SK-N-SH treated with all-trans-retinoic acid at 6 μM for 48 hours (cell line): ENCODE results near the gene AR.
"Not testable (repeated sequence)": the region's sequence is repeated elsewhere in the genome, so short reads cannot be mapped to it uniquely, and the experiment has no call there.

Experiments used
- CSDC2 ChIP-seq: fragments of 250-450 bp; sonication (Bioruptor Pico); IDR thresholded peaks from 2 replicates; pipeline ENCODE4 v1.5.0; 2020; ENCODE audit warnings: mild to moderate bottlenecking, moderate library complexity
- GLIS3 ChIP-seq: fragments of 250-450 bp; sonication (Bioruptor Pico); IDR thresholded peaks from 2 replicates; pipeline ENCODE4 v1.5.0; 2020; ENCODE audit warnings: mild to moderate bottlenecking, moderate library complexity
- ISL1 ChIP-seq: fragments of 250-450 bp; sonication (Bioruptor Pico); IDR thresholded peaks from 2 replicates; pipeline ENCODE4 v2.1.2; 2022; ENCODE audit warnings: mild to moderate bottlenecking, moderate library complexity
- POU6F1 ChIP-seq: fragments of 250-450 bp; sonication (Bioruptor Pico); IDR thresholded peaks from 2 replicates; pipeline ENCODE4 v1.8.0; 2021; ENCODE audit warnings: low read depth, mild to moderate bottlenecking, moderate library complexity, borderline replicate concordance
- PPARA ChIP-seq: fragments of 250-450 bp; sonication (Bioruptor Pico); IDR thresholded peaks from 2 replicates; pipeline ENCODE4 v1.5.0; 2020; ENCODE audit warnings: mild to moderate bottlenecking, borderline replicate concordance
- TCF4 ChIP-seq: fragments of 250-450 bp; sonication (Bioruptor Pico); IDR thresholded peaks from 2 replicates; pipeline ENCODE4 v1.8.0; 2021; ENCODE audit warnings: mild to moderate bottlenecking, moderate library complexity, borderline replicate concordance
- TOX ChIP-seq: fragments of 250-450 bp; sonication (Bioruptor Pico); IDR thresholded peaks from 2 replicates; pipeline ENCODE4 v1.8.0; 2021; ENCODE audit warnings: mild to moderate bottlenecking, moderate library complexity, borderline replicate concordance
- ZFP3 ChIP-seq: fragments of 250-450 bp; sonication (Bioruptor Pico); IDR thresholded peaks from 2 replicates; pipeline ENCODE4 v1.5.0; 2020; ENCODE audit warnings: mild to moderate bottlenecking, moderate library complexity
- ZNF70 ChIP-seq: fragments of 450-650 bp; formaldehyde crosslinking; IDR thresholded peaks from 2 replicates; pipeline ENCODE4 v1.5.0; 2020; ENCODE audit warnings: mild to moderate bottlenecking, moderate library complexity
- TF ChIP-seq, protein P1 (sequence below): fragments of 250-450 bp; sonication (Bioruptor Pico); IDR thresholded peaks from 2 replicates; pipeline ENCODE4 v1.5.0; 2020; ENCODE audit warnings: mild to moderate bottlenecking, moderate library complexity

DNA sequence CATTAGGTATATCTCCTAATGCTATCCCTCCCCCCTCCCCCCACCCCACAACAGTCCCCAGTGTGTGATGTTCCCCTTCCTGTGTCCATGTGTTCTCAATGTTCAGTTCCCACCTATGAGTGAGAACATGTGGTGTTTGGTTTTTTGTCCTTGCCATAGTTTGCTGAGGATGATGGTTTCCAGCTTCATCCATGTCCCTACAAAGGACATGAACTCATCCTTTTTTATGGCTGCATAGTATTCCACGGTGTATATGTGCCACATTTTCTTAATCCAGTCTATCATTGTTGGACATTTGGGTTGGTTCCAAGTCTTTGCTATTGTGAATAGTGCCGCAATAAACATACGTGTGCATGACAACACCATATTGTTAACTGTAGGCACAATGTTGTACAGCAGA is 93.5 kb downstream of the AR start:
- TF ChIP-seq GLIS3 (CRISPR knock-in tag); PPARA (CRISPR knock-in tag); CSDC2 (CRISPR knock-in tag); ISL1 (CRISPR knock-in tag); ZFP3 (CRISPR knock-in tag); POU6F1 (CRISPR knock-in tag); TCF4 (CRISPR knock-in tag); ZNF70; TOX (CRISPR knock-in tag): not testable (repeated sequence)
- TF ChIP-seq, protein P1, sequence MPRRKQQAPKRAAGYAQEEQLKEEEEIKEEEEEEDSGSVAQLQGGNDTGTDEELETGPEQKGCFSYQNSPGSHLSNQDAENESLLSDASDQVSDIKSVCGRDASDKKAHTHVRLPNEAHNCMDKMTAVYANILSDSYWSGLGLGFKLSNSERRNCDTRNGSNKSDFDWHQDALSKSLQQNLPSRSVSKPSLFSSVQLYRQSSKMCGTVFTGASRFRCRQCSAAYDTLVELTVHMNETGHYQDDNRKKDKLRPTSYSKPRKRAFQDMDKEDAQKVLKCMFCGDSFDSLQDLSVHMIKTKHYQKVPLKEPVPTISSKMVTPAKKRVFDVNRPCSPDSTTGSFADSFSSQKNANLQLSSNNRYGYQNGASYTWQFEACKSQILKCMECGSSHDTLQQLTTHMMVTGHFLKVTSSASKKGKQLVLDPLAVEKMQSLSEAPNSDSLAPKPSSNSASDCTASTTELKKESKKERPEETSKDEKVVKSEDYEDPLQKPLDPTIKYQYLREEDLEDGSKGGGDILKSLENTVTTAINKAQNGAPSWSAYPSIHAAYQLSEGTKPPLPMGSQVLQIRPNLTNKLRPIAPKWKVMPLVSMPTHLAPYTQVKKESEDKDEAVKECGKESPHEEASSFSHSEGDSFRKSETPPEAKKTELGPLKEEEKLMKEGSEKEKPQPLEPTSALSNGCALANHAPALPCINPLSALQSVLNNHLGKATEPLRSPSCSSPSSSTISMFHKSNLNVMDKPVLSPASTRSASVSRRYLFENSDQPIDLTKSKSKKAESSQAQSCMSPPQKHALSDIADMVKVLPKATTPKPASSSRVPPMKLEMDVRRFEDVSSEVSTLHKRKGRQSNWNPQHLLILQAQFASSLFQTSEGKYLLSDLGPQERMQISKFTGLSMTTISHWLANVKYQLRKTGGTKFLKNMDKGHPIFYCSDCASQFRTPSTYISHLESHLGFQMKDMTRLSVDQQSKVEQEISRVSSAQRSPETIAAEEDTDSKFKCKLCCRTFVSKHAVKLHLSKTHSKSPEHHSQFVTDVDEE (CRISPR knock-in tag), result not testable (repeated sequence)
